H1 (cell line): ENCODE data around the gene GUCY1A1. TPM values are rescaled to one million over a fixed set of nuclear protein-coding genes. Genes with fewer than 3 reads are reported as not detected.

Source experiments
- CTCF ChIA-PET: fragments of 300-600 bp; sonication (Branson Sonifier 250); formaldehyde crosslinking; loops from one replicate; lab custom pipeline; 2021; ENCODE audit not compliant: partially characterized antibody; lab: Charles Lee
- POLR2A ChIA-PET: fragments of 300-600 bp; sonication (Branson Sonifier 250); formaldehyde crosslinking; loops from one replicate; lab custom pipeline; 2021; ENCODE audit warnings: inconsistent platforms; ENCODE audit not compliant: partially characterized antibody; lab: Charles Lee
- DNase-seq, 2 experiments: peaks; one replicate each; pipeline versions ENCODE4 v3.0.0 to v3.0.0-alpha.2; 2010 to 2022; ENCODE audit warnings: low spot score in 2 of 2, low read depth in 1 of 2, mixed read lengths in 1 of 2
- FAIRE-seq: peaks from 2 replicates; lab custom pipeline; 2011; peaks lifted over from hg19 to GRCh38; lab: Jason Lieb, UNC
- H2AFZ ChIP-seq: 2 replicates; pipeline ENCODE4 v1.8.1; 2012; ENCODE audit warnings: low read length, inconsistent platforms
- H2AK5ac ChIP-seq: 2 replicates; pipeline ENCODE4 v1.6.1; 2013; ENCODE audit warnings: low read depth, low read length
- H2BK120ac ChIP-seq: replicated peaks from 2 replicates; pipeline ENCODE3; 2013; ENCODE audit warnings: low read depth, low read length, inconsistent platforms
- H2BK12ac ChIP-seq: 2 replicates; pipeline ENCODE4 v1.6.1; 2013; ENCODE audit warnings: low read depth, low read length
- H2BK15ac ChIP-seq: 2 replicates; pipeline ENCODE4 v1.6.1; 2013; ENCODE audit warnings: low read length
- H2BK20ac ChIP-seq: 2 replicates; pipeline ENCODE4 v1.6.1; 2013; ENCODE audit warnings: low read length
- H2BK5ac ChIP-seq: 2 replicates; pipeline ENCODE4 v1.6.1; 2013; ENCODE audit warnings: low read depth, low read length
- H3K14ac ChIP-seq: 2 replicates; pipeline ENCODE4 v1.6.1; 2013; ENCODE audit warnings: inconsistent platforms; ENCODE audit not compliant: insufficient read length
- H3K18ac ChIP-seq: 2 replicates; pipeline ENCODE4 v1.6.1; 2013; ENCODE audit warnings: low read length; ENCODE audit errors: extremely low read depth
- H3K23ac ChIP-seq: 2 replicates; pipeline ENCODE4 v1.6.1; 2013; ENCODE audit warnings: inconsistent platforms; ENCODE audit not compliant: insufficient read length
- H3K23me2 ChIP-seq: 2 replicates; pipeline ENCODE4 v1.6.1; 2013; ENCODE audit warnings: low read depth, low read length
- H3K27ac ChIP-seq: 2 replicates; pipeline ENCODE4 v1.6.1; 2011; ENCODE audit warnings: low read depth, low read length, inconsistent platforms
- H3K27me3 ChIP-seq, 4 experiments: replicated peaks in 1 of 4; 1 replicate in 1 of 4; 2 replicates in 3 of 4; pipeline versions ENCODE4 v1.6.1 to v1.8.1; 2011 to 2013; ENCODE audit warnings: low read length in 3 of 4, mild to moderate bottlenecking in 3 of 4, inconsistent platforms in 2 of 4, mixed read lengths in 2 of 4, moderate library complexity in 1 of 4; ENCODE audit not compliant: control insufficient read depth in 3 of 4, insufficient read depth in 3 of 4; ENCODE audit errors: extremely low read depth in 1 of 4
- H3K36me3 ChIP-seq, 4 experiments: 2 replicates each; pipeline versions ENCODE4 v1.6.1 to v1.8.1; 2011 to 2013; ENCODE audit warnings: mild to moderate bottlenecking in 4 of 4, low read length in 3 of 4, moderate library complexity in 2 of 4, control low read depth in 1 of 4, inconsistent platforms in 1 of 4; ENCODE audit not compliant: insufficient read depth in 4 of 4, control insufficient read depth in 2 of 4
- H3K4ac ChIP-seq: replicated peaks from 2 replicates; pipeline ENCODE3; 2013; ENCODE audit warnings: low read length, low read depth, mixed read lengths, inconsistent platforms; ENCODE audit not compliant: insufficient read length
- H3K4me1 ChIP-seq, 4 experiments: replicated peaks in 1 of 4; 1 replicate in 1 of 4; 2 replicates in 3 of 4; pipeline versions ENCODE4 v1.6.1 to v1.8.1; 2011 to 2013; ENCODE audit warnings: low read length in 3 of 4, inconsistent platforms in 2 of 4, mixed read lengths in 1 of 4; ENCODE audit not compliant: insufficient read depth in 4 of 4, control insufficient read depth in 3 of 4
- H3K4me2 ChIP-seq, 2 experiments: 2 replicates each; pipeline versions ENCODE4 v1.6.1 to v1.8.1; 2011 to 2013; ENCODE audit warnings: low read depth in 2 of 2, low read length in 2 of 2, control low read depth in 1 of 2, inconsistent platforms in 1 of 2, mild to moderate bottlenecking in 1 of 2; ENCODE audit not compliant: insufficient read depth in 1 of 2
- H3K4me3 ChIP-seq, 4 experiments: fragments of 200-600, 300-600 bp in 1 of 4; sonication (generic), shearing (Covaris generic), sonication (Bioruptor Twin) in 1 of 4; 2 replicates each; pipeline versions ENCODE4 v1.5.1 to v1.8.1; 2011 to 2016; ENCODE audit warnings: low read length in 4 of 4, low read depth in 3 of 4, control low read depth in 2 of 4, inconsistent platforms in 2 of 4, mild to moderate bottlenecking in 2 of 4, mixed read lengths in 1 of 4, moderate library complexity in 1 of 4; ENCODE audit not compliant: insufficient read depth in 2 of 4; ENCODE audit errors: extremely low read depth in 1 of 4
- H3K56ac ChIP-seq: replicated peaks from 2 replicates; pipeline ENCODE3; 2013; ENCODE audit warnings: low read depth, mild to moderate bottlenecking, mixed read lengths, low read length, inconsistent platforms; ENCODE audit not compliant: insufficient read length
- H3K79me1 ChIP-seq: 2 replicates; pipeline ENCODE4 v1.6.1; 2013; ENCODE audit warnings: low read depth, low read length, control low read depth
- H3K79me2 ChIP-seq, 2 experiments: 2 replicates each; pipeline versions ENCODE4 v1.6.1 to v1.8.1; 2012 to 2013; ENCODE audit warnings: low read length in 2 of 2, mild to moderate bottlenecking in 2 of 2, inconsistent platforms in 1 of 2; ENCODE audit not compliant: insufficient read depth in 2 of 2, control insufficient read depth in 1 of 2
- H3K9ac ChIP-seq, 4 experiments: replicated peaks in 1 of 4; 1 replicate in 1 of 4; 2 replicates in 3 of 4; pipeline versions ENCODE4 v1.6.1 to v1.8.1; 2011 to 2013; ENCODE audit warnings: low read depth in 3 of 4, low read length in 3 of 4, control low read depth in 2 of 4, mild to moderate bottlenecking in 2 of 4, moderate library complexity in 2 of 4, inconsistent platforms in 1 of 4; ENCODE audit errors: extremely low read depth in 1 of 4
- H3K9me3 ChIP-seq, 2 experiments: 2 replicates each; pipeline versions ENCODE4 v1.6.1 to v1.8.1; 2012 to 2013; ENCODE audit warnings: mild to moderate bottlenecking in 2 of 2, moderate library complexity in 2 of 2, control low read depth in 1 of 2, inconsistent platforms in 1 of 2, low read depth in 1 of 2, low read length in 1 of 2, mixed read lengths in 1 of 2; ENCODE audit not compliant: insufficient read depth in 2 of 2
- H4K20me1 ChIP-seq, 2 experiments: replicated peaks in 1 of 2; 2 replicates each; pipeline versions ENCODE3 to v1.8.1; 2011 to 2013; ENCODE audit warnings: inconsistent platforms in 2 of 2, low read length in 2 of 2, mild to moderate bottlenecking in 1 of 2; ENCODE audit not compliant: insufficient read depth in 2 of 2, control insufficient read depth in 1 of 2
- H4K5ac ChIP-seq: 2 replicates; pipeline ENCODE4 v1.6.1; 2013; ENCODE audit warnings: low read length, low read depth, mixed read lengths, inconsistent platforms; ENCODE audit not compliant: insufficient read length
- H4K8ac ChIP-seq: 2 replicates; pipeline ENCODE4 v1.8.0; 2013; ENCODE audit warnings: mild to moderate bottlenecking, moderate library complexity, low read length, inconsistent platforms; ENCODE audit not compliant: insufficient read depth; ENCODE audit errors: extremely low read depth
- H4K91ac ChIP-seq: replicated peaks from 2 replicates; pipeline ENCODE3; 2013; ENCODE audit warnings: low read length, mixed read lengths, inconsistent platforms; ENCODE audit not compliant: insufficient read length
- CBX5 ChIP-seq: fragments of 300-800, 300-1000 bp; sonication (generic); IDR thresholded peaks from 2 replicates; pipeline ENCODE4 v1.7.1; 2016; ENCODE audit warnings: antibody characterized with exemption, low read length, low read depth
- FOSL1 ChIP-seq: IDR thresholded peaks from 2 replicates; pipeline ENCODE4 v1.6.1; 2011; ENCODE audit warnings: mild to moderate bottlenecking, low read depth, low read length, moderate library complexity; ENCODE audit not compliant: insufficient read depth
- JUND ChIP-seq: IDR thresholded peaks from 2 replicates; pipeline ENCODE4 v1.6.1; 2011; ENCODE audit warnings: mild to moderate bottlenecking, improper control_type of control experiment, low read length
- KDM5A ChIP-seq: fragments of 200-600 bp; IDR thresholded peaks from 2 replicates; pipeline ENCODE4 v1.7.1; 2012; ENCODE audit warnings: mild to moderate bottlenecking, low read length, inconsistent platforms, mixed read lengths
- NRF1 ChIP-seq: IDR thresholded peaks from 2 replicates; pipeline ENCODE4 v1.6.1; 2011; ENCODE audit warnings: mild to moderate bottlenecking, low read depth, low read length, improper control_type of control experiment
- RNF2 ChIP-seq: fragments of 200-900, 300-1000 bp; sonication (generic); IDR thresholded peaks from 2 replicates; pipeline ENCODE4 v1.7.1; 2016; ENCODE audit warnings: borderline replicate concordance, low read depth, mild to moderate bottlenecking, antibody characterized with exemption, low read length; ENCODE audit not compliant: poor library complexity, severe bottlenecking; ENCODE audit errors: missing control alignments
- TAF7 ChIP-seq: optimal IDR thresholded peaks from 2 replicates; pipeline ENCODE3; 2011; ENCODE audit warnings: low read depth, mild to moderate bottlenecking, inconsistent platforms, low read length, moderate library complexity, borderline replicate concordance
- TCF12 ChIP-seq: IDR thresholded peaks from 2 replicates; pipeline ENCODE4 v1.6.1; 2011; ENCODE audit warnings: low read depth, mild to moderate bottlenecking, low read length
- USF2 ChIP-seq: IDR thresholded peaks from 2 replicates; pipeline ENCODE4 v1.6.1; 2011; ENCODE audit warnings: low read length, improper control_type of control experiment
- YY1 ChIP-seq: IDR thresholded peaks from 2 replicates; pipeline ENCODE4 v1.6.1; 2011; ENCODE audit warnings: low read depth, mild to moderate bottlenecking, low read length
- WGBS, 2 experiments: shearing (Covaris generic) in 1 of 2; methylation state at CpG; one replicate each; pipeline versions ENCODE4 v1.1.6 to v1.1.7; 2013 to 2015; ENCODE audit warnings: low lambda C conversion rate in 2 of 2, mixed read lengths in 2 of 2, inconsistent platforms in 1 of 2, low coverage in 1 of 2, missing lambda C conversion rate in 1 of 2; ENCODE audit not compliant: insufficient replicate concordance in 2 of 2, insufficient coverage in 1 of 2, insufficient read length in 1 of 2; ENCODE audit errors: extremely low coverage in 1 of 2, missing lambda C conversion rate in 1 of 2; 5-methylcytosine and 5-hydroxymethylcytosine counted together
- polyA plus RNA-seq, 7 experiments: library from polyadenylated mRNA; depleted of rRNA in 3 of 7; stranded (reverse) in 5 of 7; unstranded in 2 of 7; fragments of >200 nt in 5 of 7; fragments of 200-250 nt in 2 of 7; gene quantifications; 1 replicate in 5 of 7; 2 replicates in 1 of 7; 4 replicates in 1 of 7; pipeline versions ENCODE4 v1.2.1 to v1.2.3, GENCODE V29; 2011 to 2013; ENCODE audit warnings: missing spikeins in 2 of 7, mixed read lengths in 2 of 7
- total RNA-seq: library from RNA; stranded (reverse); fragmentation: NEBNext Ultra II Directional; extraction: Animal tissue kit (Norgen Biotek cat#: 25700); gene quantifications from 2 replicates; pipeline ENCODE4 v1.2.1, GENCODE V29; 2021
- TF ChIP-seq, protein P1 (sequence below): IDR thresholded peaks from 2 replicates; pipeline ENCODE4 v1.6.1; 2012; ENCODE audit warnings: inconsistent platforms

GUCY1A1 gene
- total and polyA plus RNA-seq, 2 of the 8 experiments (the other 6 are each of a cell fraction or from before 2014, with no cell fraction given): not detected

DNA sequence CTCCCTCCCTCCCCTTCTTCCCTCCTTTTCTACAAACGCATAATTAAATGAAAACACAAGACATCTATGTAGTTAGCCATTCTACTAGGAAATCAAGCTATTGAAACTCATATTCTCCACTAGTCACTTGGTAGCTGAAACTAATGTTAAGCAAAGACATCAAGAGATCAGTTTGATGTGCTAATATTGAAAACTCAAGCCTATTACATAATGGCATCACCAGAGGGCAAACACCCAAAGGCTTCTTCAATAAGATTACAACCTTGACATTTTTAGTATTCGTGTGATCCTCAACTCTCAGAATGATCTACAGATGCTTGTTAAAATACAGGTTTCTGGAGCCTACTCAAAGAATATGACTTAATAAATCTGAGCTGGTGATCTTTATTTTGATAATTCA lies 6.2 kb upstream of the GUCY1A1 start:
- Histone ChIP-seq H2AK5ac (no peak overlapping the region), H4K8ac (no peak overlapping the region), H3K79me2 (no peaks in the 10 kb centered on the region), H4K20me1 (no peaks in the 10 kb centered on the region), H2BK12ac (no peak overlapping the region), H2BK20ac (no peak overlapping the region), H3K79me1 (no peaks in the 10 kb centered on the region), H3K4me2 (no peak overlapping the region), H3K56ac (no peak overlapping the region), H4K5ac (no peak overlapping the region), H3K36me3 (no peaks in the 10 kb centered on the region), H3K18ac (no peak overlapping the region), H3K9ac (no peak overlapping the region), H3K27me3 (peaks cover 1 to 13% (median 7%) of the 10 kb centered on the region in 4 experiments), H3K23me2 (no peaks in the 10 kb centered on the region), H3K27ac (no peak overlapping the region), H3K4ac (no peak overlapping the region), H4K91ac (no peak overlapping the region), H3K9me3 (no peaks in the 10 kb centered on the region), H3K23ac (no peak overlapping the region), H2BK15ac (no peak overlapping the region), H2BK5ac (no peak overlapping the region), H3K4me3 (no peak overlapping the region), H2AFZ (no peak overlapping the region), H2BK120ac (no peak overlapping the region), H3K4me1 (no peaks in the 10 kb centered on the region), H3K14ac (no peak overlapping the region)
- WGBS, 2 experiments: 93% methylated on average over 2 of the region's 2 CpGs; no CpG with 5 or more reads in 1 of the 2 experiments
- no peak for DNase-seq
- POLR2A ChIA-PET: no interaction called here
- CTCF ChIA-PET: interaction anchor here (0.6 to 1.3 kb wide), 5 partner anchors 10 to 1216 kb away, joined by 3 to 5 read pairs (median 3); no protein-coding TSS in a partner anchor
- FAIRE-seq: no peak
- TF ChIP-seq, protein P1, sequence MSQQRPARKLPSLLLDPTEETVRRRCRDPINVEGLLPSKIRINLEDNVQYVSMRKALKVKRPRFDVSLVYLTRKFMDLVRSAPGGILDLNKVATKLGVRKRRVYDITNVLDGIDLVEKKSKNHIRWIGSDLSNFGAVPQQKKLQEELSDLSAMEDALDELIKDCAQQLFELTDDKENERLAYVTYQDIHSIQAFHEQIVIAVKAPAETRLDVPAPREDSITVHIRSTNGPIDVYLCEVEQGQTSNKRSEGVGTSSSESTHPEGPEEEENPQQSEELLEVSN: no peak
- TF ChIP-seq JUND: no peak
- TF ChIP-seq TAF7: no peak
- no peak for TF ChIP-seq YY1
- TF ChIP-seq USF2: no peak
- no peak for TF ChIP-seq RNF2
- TF ChIP-seq TCF12: no peak
- TF ChIP-seq KDM5A: no peak
- TF ChIP-seq FOSL1: no peak
- TF ChIP-seq CBX5: no peak
- TF ChIP-seq NRF1: no peak
